Cardiac muscle cell (in vitro differentiated cells and primary cell): ENCODE data around the gene AMFR. TPM values are rescaled to one million over a fixed set of nuclear protein-coding genes. Genes with fewer than 3 reads are reported as not detected.

ENCODE experiments used
- DNase-seq, 2 donors: peaks; one replicate each; pipeline versions ENCODE4 v3.0.0 to v3.0.0-alpha.2; 2010 to 2017; ENCODE audit warnings: low read depth in 1 of 2, low spot score in 1 of 2
- H3K27ac ChIP-seq: fragments of 200-600 bp; sonication (generic); 2 replicates; pipeline ENCODE4 v1.5.1; 2016
- H3K27me3 ChIP-seq: fragments of 200-600 bp; sonication (generic); 2 replicates; pipeline ENCODE4 v1.6.0; 2016; ENCODE audit warnings: control low read depth
- H3K36me3 ChIP-seq: fragments of 200-600 bp; sonication (generic); 2 replicates; pipeline ENCODE4 v1.5.1; 2016; ENCODE audit warnings: control low read depth
- H3K4me1 ChIP-seq: fragments of 200-600 bp; sonication (generic); 2 replicates; pipeline ENCODE4 v1.8.1; 2017; ENCODE audit warnings: low read depth, mild to moderate bottlenecking, mixed run types
- H3K4me3 ChIP-seq: fragments of 200-600 bp; sonication (generic); 2 replicates; pipeline ENCODE4 v1.5.1; 2016; ENCODE audit warnings: mild to moderate bottlenecking
- H3K9me3 ChIP-seq: fragments of 200-600 bp; sonication (generic); 2 replicates; pipeline ENCODE4 v1.5.1; 2017; ENCODE audit warnings: low read depth, mild to moderate bottlenecking, control low read depth
- polyA plus RNA-seq: library from polyadenylated mRNA; unstranded; fragments of >200 nt; fragmentation: Nextera tagmentation; extraction: Ambion mirVana; gene quantifications from 2 replicates; pipeline ENCODE4 v1.2.1, GENCODE V29; 2016
- total RNA-seq: library from RNA; depleted of rRNA; stranded (reverse); fragments of >200 nt; gene quantifications from 2 replicates; pipeline ENCODE4 v1.2.3, GENCODE V29; 2016
- TF ChIP-seq, protein P1 (sequence below): IDR thresholded peaks from 2 replicates; pipeline ENCODE4 v1.5.1; 2012; ENCODE audit warnings: low read depth, mild to moderate bottlenecking, low read length

Gene AMFR
- total and polyA plus RNA-seq, 2 experiments from 2014 or later = 52.7 to 157 TPM

DNA sequence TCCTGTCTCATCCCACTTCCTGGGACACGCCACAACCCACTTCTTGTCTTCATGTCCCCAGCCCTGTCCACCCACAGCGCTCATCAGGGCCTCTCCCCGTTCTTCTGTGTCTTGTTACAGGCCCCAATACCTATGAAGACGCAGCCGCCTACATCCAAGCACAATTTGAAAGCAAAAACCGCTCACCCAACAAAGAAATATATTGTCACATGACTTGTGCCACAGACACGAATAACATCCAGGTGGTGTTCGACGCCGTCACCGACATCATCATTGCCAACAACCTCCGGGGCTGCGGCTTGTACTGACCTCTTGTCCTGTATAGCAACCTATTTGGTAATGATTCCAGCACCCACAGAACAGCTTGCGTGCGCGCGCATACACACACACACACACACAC is 70.6 kb downstream of the AMFR start:
- no peak overlapping the region for H3K4me3 ChIP-seq
- no peak overlapping the region for H3K27ac ChIP-seq
- DNase-seq = no peak
- no peaks in the 10 kb centered on the region for H3K27me3 ChIP-seq
- no peaks in the 10 kb centered on the region for H3K9me3 ChIP-seq
- TF ChIP-seq, protein P1, sequence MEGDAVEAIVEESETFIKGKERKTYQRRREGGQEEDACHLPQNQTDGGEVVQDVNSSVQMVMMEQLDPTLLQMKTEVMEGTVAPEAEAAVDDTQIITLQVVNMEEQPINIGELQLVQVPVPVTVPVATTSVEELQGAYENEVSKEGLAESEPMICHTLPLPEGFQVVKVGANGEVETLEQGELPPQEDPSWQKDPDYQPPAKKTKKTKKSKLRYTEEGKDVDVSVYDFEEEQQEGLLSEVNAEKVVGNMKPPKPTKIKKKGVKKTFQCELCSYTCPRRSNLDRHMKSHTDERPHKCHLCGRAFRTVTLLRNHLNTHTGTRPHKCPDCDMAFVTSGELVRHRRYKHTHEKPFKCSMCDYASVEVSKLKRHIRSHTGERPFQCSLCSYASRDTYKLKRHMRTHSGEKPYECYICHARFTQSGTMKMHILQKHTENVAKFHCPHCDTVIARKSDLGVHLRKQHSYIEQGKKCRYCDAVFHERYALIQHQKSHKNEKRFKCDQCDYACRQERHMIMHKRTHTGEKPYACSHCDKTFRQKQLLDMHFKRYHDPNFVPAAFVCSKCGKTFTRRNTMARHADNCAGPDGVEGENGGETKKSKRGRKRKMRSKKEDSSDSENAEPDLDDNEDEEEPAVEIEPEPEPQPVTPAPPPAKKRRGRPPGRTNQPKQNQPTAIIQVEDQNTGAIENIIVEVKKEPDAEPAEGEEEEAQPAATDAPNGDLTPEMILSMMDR = no peak
- no peaks in the 10 kb centered on the region for H3K36me3 ChIP-seq
- peaks cover 17% of the 10 kb centered on the region for H3K4me1 ChIP-seq

DNA sequence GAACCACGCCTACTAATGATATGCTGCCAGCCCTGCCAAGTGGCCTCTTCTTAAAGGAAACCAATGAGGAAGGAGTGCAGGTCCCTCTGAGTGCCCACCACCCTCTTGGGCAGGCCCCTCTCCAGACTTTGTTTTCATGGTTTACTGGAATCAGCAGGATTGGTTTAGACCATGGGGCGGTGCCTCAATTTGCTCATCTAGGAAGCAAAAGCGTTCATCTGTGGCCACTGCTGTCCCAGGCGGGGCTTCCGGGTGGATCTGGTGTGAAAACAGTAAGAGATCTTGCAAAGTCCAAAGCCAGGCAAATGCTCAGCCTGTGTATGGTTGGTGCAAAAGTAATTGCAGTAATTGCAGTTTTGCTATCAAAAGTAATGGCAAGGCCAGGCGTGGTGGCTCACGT is 71.3 kb downstream of the AMFR start:
- DNase-seq = no peak
- Histone ChIP-seq H3K4me3 (no peak overlapping the region), H3K27me3 (no peaks in the 10 kb centered on the region), H3K4me1 (peaks cover 17% of the 10 kb centered on the region), H3K27ac (no peak overlapping the region), H3K36me3 (no peaks in the 10 kb centered on the region), H3K9me3 (no peaks in the 10 kb centered on the region)
- TF ChIP-seq, protein P1 = no peak

DNA sequence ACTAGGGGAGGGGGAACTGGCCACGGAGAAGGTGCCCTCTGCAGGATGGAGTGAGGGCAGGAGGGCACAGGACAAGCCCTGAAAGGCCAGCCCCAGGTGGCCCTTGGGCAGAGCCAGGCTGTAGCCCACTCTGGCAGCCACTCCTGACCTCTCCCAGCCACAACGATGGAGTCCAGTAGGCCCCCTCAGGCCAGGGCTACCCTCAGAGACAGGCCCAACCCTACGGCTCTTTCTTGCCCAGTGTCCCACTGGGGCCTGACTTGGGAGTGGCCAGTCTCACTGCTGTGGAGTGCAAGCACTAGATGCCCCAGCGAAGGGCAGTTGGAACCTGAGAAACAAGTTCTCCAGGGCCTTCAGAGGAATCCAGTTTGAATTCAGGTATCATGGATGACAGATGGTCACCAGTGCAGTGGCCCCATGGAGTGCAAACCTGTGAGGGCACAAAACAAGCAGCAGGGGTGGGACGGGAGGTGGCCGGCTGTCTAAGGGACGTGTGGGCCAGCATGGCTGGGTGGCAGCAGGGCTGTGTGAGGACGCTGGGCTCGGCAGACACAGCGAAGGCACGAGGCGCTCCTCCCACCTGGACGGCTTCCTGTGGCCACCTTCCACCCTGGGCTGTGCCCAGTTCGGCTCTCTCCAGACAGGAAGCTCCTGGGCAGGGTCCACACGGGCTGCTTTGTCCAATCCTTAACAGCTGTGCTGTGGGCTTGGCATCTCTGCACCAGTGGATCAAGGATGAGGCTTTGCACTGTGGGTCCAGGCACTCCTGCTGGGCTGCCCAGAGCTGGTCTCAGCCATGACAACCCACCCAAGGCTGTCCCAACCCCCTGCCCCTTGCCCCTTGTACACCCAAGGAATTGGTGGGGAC is 72.1 kb downstream of the AMFR start:
- TF ChIP-seq, protein P1 = no peak
- Histone ChIP-seq H3K9me3 (no peaks in the 10 kb centered on the region), H3K4me1 (peaks cover 17% of the 10 kb centered on the region), H3K27me3 (no peaks in the 10 kb centered on the region), H3K27ac (no peak overlapping the region), H3K36me3 (no peaks in the 10 kb centered on the region), H3K4me3 (no peak overlapping the region)
- no peak for DNase-seq

DNA sequence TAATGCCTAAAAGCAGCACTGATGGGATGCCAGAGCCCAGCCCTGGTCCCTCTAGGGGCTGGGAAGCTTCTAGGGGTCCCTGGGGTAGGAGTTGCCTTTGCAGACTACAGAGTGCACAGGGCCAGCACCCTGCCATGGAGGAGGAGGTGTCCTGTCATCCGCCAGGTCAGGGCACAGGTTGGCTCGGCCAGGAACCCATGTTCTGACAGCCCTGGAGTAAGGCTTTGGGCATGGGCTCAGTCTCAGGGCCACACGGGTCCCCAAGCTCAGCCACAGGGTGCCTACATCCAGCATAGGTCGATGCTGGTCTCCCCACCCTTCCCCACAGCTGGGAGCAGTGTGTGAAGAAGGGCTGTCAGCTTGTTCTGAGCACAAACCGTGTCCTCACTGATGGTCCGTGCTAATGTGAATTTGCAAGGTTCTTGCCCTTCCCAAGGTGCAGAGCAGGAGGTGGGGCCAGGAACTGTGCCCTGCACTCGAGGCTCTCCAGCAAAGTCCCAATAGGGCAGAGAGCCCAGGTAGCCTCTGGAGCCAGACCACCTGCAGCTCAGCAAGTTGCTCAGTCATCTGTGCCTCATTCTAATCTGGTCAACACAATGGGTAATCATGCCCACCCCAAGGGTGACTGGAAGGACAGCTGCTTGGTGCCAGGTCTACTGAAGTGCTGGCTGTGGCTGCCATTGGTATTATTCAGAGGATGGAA is 72.8 kb downstream of the AMFR start:
- Histone ChIP-seq H3K4me1 (peaks cover 17% of the 10 kb centered on the region), H3K27ac (no peak overlapping the region), H3K4me3 (no peak overlapping the region), H3K36me3 (no peaks in the 10 kb centered on the region), H3K27me3 (no peaks in the 10 kb centered on the region), H3K9me3 (no peaks in the 10 kb centered on the region)
- TF ChIP-seq, protein P1 = no peak
- no peak for DNase-seq

DNA sequence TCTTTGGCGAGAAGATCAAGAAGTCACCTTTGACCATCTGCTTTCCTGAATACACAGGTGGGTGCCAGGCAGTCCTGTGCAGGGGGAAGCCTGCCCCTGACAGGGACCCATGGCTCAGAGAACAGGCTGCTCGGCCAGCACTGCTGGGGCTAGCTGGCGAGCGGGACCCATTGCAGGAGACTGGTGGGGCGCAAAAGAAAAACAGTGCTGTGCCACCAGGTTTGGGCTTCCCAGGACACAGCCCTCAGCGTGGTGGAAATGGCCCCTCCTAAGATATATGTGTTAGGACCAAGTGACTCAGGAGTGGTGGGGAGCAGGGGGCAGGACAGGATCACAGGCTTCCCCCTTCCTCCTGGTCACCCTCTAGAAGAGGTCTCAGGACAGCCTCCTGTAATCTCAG is 73.9 kb downstream of the AMFR start:
- TF ChIP-seq, protein P1 = no peak
- Histone ChIP-seq H3K4me3 (no peak overlapping the region), H3K9me3 (no peaks in the 10 kb centered on the region), H3K27ac (no peak overlapping the region), H3K27me3 (no peaks in the 10 kb centered on the region), H3K36me3 (no peaks in the 10 kb centered on the region), H3K4me1 (peaks cover 10% of the 10 kb centered on the region)
- no peak for DNase-seq
